GM19324 (cell line): ENCODE data around the gene GGT7.
"Not testable (repeated sequence)": the region's sequence is repeated elsewhere in the genome, so short reads cannot be mapped to it uniquely, and the experiment has no call there.

Experiments
- ATAC-seq: cut with Tn5 transposase; IDR thresholded peaks from one replicate; pipeline ENCODE4 v1.9.1; 2021; ENCODE audit warnings: mild to moderate bottlenecking, moderate library complexity; ENCODE audit not compliant: unreplicated experiment, low FRiP score

The GGT7 gene

DNA sequence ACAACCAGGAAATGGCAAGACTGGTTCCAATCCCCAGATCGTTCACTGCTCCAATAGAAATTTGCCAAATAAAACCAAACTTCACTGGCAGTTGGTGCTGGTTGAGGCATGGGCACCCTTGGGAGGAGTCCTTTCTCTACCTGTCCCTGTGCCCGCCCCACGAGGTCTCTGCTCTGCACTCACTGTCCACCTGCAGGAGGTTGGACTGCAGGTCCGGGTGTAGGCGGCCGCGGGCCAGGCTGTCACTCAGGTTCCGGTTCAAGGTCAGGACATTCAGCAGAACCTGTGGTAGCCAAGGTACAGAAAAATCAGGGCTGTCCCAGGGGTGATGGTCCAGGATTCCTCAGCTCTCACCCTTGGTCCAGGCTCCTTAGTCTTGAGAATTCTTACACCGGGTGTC, 22.9 kb downstream of the GGT7 start:
- no peak for ATAC-seq

GRCh38 chr20:34848597-34848996, 24.1 kb downstream of the GGT7 start:
- no peak for ATAC-seq

DNA sequence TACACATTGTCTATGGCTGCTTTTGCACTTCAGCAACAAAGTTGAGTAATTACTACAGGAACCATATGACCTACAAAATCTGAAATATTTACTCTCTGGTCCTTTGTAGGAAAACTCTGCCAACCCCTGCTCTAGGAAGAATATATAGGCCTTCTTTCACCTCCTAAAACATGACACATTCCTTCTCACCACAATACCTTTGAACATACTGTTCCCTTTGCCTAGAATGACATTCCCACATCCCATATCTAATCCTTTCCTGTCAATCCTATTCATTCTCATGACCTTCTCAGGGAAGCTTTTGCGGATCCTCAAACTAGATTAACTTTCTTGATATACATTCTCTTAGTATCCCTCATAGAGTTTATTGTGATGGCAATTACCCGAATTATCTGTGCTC, 29.2 kb downstream of the GGT7 start:
- no peak for ATAC-seq

GRCh38 chr20:34842143-34842542, 30.5 kb downstream of the GGT7 start:
- no peak for ATAC-seq

DNA sequence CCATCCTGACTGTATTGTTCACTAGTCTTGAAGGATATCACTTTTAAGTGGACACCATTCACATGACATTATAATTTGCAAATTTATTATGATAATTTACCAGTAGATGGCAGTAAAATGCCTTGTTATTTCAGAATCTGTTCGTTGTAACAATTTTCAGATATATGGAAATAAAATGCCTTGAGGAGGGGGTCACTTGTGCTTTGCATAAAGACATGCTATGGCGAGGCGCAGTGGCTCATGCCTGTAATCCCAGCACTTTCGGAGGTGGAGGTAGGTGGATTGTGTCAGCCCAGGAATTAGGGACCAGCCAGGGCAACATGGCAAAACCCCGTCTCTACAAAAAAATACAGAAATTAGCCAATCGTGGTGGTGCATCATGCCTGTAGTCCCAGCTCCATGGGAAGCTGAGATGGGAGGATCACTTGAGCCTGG, 38.2 kb downstream of the GGT7 start:
- ATAC-seq: no peak

GRCh38 chr20:34831936-34832335, 40.7 kb downstream of the GGT7 start:
- ATAC-seq: no peak

DNA sequence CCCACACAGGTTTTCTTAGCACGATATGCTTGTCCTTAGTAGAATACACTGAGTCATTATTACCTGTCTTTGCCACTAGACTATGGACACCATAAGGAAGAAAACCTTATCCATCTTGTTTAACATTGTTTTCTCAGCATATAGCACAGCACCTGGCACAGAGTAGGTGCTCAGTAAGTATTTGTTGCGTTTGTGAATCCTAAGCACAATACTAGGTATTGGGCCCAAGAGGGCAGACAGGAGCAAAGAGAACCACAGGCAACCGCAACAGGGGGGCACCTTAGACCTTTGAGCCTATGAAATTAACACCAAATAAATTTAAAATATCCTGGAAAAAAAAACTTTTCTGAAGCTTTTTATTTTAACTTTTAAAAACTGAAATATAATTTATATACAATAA, 43.5 kb downstream of the GGT7 start:
- no peak for ATAC-seq

DNA sequence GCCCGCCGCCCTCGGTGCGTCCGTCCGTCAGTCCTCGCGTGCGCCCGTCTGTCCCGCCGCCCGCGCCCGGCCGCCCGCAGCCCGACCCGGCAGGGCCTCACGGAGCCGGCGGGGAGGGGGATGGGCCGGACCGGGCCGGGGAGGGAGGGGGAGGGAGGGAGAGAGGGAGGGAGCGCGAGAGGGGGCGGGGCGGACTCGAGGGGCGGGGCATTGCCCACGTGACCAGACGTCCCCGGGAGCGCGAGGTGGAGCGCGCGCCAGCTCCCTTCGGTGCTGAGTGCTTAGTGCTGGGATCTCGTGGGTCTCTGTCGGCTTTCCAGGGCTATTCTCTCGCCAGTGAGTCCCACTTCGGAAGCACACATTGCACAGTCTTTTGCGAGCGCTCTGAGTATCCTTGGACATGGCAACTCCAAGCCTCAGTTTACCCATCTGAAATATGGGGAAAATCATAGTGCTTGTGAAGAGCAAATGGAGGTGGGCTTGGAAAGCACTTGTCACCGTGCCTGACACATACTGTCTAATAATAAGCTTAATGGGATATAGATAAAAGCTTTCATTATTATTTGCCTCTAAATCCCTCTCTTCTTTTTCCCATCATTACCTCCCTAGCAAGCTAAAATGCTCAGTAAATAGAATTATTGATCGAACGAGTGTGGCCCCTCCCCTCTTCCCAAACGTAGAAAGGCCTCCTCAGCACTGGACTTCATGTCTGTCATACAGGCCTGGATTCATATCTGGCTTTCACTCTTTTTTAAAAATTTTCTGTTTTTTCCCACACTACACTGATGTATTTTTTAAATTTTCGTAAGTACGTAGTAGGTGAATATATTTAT, 46.9 kb downstream of the GGT7 start, which contains the start of gene NCOA6:
Gene NCOA6 (minus strand): TSS at position 122 of the 833 bp plus-strand sequence. CDS start 43,296 bp downstream, outside the sequence.
- peak; percentile 55 for ATAC-seq

DNA sequence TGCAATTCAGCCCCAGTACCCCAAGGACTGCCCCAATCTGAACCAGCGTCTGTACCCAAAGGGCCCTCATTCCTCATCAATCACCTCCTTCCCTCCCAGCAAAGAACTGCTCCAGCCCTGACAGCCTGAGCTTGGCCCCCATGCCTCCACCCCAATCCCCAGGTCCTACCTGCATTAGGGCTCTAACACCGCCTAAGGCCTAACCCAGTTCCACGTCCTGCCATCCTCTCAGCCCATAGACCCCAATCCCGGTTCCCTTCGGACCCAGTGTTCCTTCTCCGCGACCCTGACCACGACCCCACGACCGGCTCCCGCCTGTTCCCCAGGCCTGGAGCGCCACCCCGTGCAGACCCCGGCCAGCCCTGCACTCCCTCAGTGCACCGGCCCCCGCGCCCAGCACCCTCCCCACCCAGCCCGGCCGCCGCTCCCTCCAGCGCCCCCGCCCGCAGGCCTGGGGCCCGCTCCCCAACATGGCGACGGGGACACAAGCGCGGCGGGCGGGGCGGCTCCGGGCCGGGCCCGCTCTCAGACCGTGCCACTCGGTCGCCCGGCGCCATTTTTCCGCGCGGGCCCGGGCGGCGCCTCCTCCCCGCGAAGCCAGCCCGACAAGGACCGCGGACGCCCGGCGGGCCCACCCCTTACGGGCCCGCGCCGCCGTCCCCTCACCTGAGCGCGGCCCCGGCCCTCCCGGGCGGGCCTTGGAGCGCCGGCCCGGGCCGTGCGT, 47.7 kb downstream of the GGT7 start:
- ATAC-seq: peak; percentile 74

GRCh38 chr20:34824452-34824805, 48.2 kb downstream of the GGT7 start:
- ATAC-seq: peak; percentile 33

DNA sequence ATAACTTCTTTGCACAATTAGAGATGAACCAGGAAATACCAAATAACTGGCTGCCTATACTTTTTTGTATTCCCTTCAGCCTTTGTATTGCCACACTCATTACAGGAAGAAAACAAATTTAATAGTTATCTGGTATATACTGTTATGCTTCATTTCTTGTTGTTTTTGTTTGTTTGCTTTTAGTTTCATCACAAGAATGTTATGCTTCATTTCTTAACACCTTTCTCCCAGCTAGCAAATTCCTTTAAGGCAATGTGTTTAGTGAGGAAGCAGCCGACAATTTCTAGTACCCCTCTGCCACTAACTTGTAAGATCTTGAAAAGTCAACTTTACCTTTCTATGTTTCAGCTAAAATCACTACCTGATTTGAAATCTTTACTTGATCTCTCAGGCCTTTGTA, 48.6 kb downstream of the GGT7 start:
- no peak for ATAC-seq

- no peak for ATAC-seq
Observed at GRCh38 chr20:34820805-34821578, 51.7 kb downstream of the GGT7 start.

- no peak for ATAC-seq
Observed at GRCh38 chr20:34817801-34818200, 54.9 kb downstream of the GGT7 start.

- no peak for ATAC-seq
Observed at GRCh38 chr20:34817072-34817471, 55.6 kb downstream of the GGT7 start.

DNA sequence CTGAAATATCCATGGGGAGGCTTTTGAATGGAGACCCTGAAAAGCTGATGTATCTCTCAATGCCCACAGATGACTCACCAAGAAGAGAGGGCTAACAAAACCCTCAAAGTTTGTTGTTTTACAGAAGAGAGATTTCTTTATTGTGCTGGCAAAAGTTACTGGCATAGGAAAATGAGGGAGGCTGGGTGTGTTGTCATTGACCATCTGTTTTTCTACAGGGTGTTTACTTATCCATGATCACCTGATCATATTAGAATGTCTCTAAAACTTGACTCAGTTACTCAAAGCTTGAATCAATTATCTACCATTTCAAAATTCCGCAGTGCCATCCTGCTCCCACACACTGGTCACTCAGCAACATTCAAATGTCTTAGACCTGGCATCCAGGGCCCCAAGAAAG, 57.0 kb downstream of the GGT7 start:
- ATAC-seq: no peak

DNA sequence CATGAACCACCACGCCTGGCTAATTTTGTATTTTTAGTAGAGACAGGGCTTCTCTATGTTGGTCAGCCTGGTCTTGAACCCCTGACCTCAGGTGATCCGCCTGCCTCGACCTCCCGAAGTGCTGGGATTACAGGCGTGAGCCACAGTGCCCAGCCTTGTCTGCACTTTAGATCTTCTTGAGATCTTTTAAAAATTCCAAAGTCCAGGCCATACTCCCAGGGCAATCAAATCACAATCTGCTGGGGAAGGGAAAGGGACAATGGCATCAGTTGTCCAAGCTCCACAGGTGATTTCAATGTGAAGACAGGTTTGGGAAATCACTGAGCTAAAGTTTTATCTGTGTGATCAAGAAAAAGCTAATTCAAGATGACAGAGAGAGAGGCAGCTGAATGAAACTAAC, 64.1 kb downstream of the GGT7 start:
- no peak for ATAC-seq

DNA sequence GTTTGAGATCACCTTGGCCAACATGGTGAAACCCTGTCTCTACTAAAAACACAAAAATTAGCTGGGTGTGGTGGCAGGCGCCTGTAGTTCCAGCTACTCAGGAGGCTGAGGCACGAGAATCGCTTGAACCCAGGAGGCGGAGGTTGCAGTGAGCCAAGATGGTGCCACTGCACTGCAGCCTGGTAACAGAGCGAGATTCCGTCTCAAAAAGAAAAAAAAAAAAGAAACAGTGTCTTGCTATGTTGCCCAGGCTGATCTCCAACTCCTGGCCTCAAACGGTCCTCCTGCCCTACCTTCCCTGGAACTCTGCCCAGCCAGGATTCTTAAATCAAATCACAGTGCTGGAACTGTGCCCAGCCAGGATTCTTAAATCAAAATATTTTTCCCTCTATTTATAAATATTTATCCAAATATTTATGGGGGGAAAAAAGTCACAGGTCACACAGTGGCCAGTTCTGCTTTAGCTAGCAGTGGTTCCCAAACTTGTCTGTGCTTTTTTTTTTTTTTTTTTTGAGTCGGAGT, 64.7 kb downstream of the GGT7 start:
- ATAC-seq: not testable (repeated sequence)

GRCh38 chr20:34806255-34806654, 66.4 kb downstream of the GGT7 start:
- ATAC-seq: no peak

GRCh38 chr20:34798871-34799270, 73.8 kb downstream of the GGT7 start:
- ATAC-seq: no peak

DNA sequence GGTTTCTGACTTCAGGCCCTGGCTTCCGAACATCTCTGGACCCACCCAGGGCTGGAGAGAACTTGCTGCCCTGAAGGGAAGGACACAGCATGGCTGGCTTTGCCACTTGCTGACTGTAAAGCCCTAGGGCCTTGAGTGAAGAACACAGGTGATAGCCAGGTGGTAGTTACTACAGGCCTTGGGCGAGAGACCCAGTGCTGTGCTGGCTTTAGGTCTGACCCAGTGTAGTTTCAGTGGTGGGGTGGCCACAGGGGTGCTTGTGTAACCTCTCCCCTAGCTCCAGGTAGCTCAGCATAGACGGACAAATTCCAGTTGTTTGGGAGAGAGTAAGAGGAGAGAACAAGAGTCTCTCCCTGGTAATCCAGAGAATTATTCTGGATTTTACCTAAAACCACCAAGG, 74.3 kb downstream of the GGT7 start:
- no peak for ATAC-seq
